ENCODE results near the gene SERP2.

DNA sequence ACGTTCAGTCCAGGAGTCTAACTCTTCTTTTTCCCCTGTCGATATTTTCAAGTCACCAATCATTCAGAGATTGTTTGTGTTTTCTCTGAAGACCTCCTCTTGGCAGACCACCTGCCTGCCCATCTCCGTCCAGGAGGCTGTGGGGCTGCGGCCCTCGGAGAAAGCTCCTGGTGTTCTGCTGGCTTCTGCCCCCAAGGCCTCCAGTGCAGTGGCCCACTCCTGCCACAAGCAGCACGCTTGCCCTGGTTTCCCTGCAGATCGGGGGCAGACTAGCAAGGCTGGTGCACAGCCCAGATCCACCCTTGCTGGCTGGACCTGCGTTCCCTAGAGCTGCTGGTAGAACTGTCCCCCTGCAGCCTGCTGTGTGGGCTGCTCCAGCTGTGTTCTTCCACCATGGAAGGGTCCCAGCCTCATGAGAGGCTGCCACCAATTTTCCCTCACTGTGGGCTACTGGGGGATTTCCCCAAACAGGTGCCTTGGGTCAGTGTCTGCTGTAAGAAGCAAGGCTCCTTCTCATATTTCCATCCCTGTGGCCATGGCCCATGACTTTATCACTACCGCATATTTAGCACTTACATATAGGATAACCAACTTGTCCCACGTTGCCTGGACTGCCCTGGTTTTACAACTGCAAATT is 43.6 kb upstream of the SERP2 start:
- TF ChIP-seq POLR2A (IDR thresholded peaks at IDR 0.05; ENCODE audit: low read length) (no peak), GATA1 (IDR thresholded peaks at IDR 0.05; ENCODE audit: low read depth, low read length) (no peak)

All from erythroblast (primary cell).